HG03135 (cell line): ENCODE data around the gene RGL1.

Source experiments
- ATAC-seq: cut with Tn5 transposase; IDR thresholded peaks from one replicate; pipeline ENCODE4 v1.9.1; 2021; ENCODE audit warnings: mild to moderate bottlenecking, moderate library complexity; ENCODE audit not compliant: unreplicated experiment

RGL1 gene

DNA sequence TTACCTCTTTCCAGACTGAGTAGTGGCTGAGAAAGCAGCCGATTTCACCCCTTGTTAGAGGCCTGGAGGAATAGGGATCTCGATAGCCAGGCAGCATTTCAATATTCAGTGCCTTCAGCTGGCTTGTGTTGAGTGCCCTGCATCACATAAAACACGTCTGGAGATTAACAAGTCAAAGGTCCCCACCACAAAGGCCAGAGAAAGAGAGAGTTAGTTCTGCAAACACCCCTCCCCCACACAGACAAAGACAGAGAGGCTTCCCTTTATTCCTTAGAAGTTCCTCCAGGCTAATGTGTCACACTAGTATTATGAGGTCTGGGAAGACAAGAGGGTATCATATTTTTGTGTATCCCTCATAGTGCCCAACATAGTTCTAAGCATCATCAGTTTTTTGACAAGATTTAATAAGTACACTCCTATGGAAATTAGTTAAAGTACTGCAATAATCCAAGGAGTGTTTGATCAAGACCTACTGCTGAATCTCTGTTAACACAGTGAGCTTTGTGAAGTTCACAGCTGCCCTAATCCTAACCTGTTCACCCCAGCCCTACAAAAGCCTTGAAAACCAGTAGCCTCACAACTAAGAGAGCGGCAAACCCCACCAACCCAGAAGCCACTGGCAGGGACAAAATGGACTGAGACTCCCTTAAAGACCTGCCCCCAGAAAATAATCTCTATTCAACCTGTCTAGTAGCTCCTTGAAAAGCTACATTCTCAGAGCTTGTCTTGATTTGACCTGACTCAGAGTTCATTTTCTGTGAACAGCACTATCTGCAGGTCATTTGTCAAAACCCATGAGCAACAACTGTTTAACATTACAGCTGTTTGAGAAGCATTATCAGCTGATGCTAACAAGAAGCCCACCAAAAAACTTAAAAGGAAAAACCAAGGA lies 140.8 kb downstream of the RGL1 start:
- ATAC-seq = no peak

DNA sequence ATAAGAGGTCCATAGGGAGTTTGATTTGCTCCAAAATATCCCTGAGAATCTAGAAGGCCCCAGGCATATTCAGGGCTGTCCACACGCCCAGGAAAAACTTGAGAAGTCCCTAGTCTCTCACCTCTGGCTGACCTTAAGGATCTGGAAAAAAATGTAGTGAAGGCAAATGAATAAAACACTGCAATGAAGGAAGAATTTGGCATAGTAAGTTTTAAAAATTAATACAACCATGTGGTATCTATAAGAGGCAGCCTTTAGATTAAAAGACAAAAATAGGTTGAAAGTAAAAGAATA lies 141.3 kb downstream of the RGL1 start:
- ATAC-seq = no peak

DNA sequence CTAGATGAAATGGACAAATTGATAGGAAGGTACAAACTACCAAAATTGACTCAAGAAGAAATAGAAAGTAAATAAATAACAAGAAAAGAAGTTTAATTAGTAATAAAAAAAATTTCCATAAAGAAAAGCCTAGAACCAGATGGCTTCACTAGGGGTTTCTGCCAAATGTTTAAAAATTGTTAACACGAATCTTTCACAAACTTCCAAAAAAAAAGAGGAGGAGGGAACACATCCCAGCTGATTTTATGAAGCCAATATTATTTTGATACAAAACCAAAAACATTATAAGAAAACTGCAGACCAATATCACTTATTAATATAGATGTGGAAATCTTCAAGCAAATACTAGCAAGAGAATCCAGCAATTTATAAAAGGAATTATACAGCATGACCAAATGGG lies 143.1 kb downstream of the RGL1 start:
- no peak for ATAC-seq

DNA sequence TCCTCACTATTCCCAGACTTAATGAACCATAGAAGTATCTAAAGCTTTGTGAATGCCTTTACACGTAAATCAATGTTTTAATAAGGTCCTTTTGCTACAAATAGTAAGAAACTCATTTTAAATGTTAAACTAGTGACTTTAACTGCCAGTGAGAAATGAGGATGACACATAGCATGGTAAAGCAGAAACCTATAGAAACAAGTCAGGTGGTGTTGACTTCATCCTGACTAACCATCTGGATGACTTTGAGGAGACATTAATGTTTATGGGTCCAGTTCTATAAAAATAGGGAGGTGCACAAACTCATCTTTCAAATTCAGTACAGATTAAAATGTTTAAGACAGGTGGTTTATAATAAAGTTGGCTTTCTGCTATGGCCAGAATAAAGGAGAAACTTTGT lies 147.2 kb downstream of the RGL1 start:
- no peak for ATAC-seq

- no peak for ATAC-seq
Measured at GRCh38 chr1:183953031-183953430, 148.1 kb downstream of the RGL1 start.

DNA sequence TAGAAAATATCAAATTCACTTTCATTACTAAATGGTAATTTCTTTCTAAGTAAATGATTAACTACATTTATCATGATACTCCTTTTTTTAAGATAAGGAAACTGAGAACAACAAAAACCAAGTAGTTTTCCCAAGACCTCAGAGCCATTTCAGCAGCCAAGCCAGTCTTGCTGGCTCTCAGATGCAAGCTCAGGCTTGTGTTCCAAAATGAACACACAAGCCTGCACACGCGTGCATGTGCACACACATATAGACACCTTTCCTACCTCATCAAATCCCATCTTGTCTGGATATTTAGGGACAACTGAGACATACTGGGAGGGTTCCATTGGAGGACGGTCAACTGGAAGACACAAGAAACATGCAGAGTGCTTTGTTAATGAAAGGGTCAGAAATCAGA lies 149.6 kb downstream of the RGL1 start:
- no peak for ATAC-seq

GRCh38 chr1:183956559-183957188 lies 151.8 kb downstream of the RGL1 start:
- peak; percentile 99 for ATAC-seq

- ATAC-seq = no peak
Measured at GRCh38 chr1:183957216-183957830, 152.4 kb downstream of the RGL1 start.

DNA sequence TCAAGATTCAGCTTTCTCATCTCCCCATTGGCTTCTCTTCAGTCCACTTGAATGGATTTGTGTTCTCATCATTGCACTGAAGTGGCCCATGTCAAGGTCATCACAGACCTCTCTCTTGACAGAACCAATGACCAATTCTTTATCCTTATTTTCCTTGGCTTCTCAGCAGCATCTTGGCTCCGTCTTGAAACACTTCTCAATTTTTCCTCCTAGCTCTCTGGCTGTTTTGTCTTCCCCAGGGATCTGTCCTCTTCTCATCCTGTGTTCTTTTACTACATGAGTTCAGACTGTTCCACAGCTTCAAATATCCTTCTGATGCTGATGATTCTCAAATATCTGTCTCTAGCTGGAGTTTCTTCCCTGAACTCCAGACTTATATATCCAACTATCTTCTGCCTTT lies 154.0 kb downstream of the RGL1 start:
- ATAC-seq = no peak

DNA sequence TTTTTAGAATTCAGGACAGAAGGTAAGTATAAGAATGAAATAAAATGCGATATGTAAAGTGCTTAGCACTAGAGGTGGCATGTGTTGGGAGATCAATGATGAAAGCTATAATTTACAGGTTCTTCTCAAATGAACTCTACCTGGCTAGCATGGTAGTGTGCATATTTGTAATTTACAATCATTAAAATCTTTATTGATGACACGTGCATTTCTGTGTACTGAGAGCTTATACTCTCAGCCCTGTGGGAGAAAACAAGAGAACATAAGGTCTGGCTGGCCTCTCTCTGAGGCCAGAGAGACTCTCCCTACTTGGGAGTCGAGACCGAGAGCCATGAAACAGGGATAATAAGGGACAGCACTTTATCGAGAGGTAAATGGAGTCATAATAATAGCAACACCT lies 156.2 kb downstream of the RGL1 start:
- no peak for ATAC-seq

DNA sequence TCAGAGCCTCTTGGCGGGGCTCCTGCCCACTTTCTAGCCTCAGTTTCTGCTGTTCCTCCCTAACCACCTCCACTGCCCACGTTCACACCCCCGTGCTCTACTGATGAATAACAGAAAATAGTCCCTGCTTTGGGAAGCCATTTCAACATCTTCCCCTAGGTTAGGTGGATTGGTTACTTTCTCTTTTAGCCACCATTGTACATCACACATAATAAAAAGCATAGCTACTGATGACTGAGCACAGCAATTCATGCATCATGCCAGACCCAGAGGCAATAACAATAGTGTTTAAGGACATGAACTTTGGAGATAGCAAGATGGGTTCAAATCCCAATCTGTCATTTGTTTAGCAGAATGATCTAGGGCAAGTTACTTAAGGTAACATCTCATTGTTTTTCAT lies 158.0 kb downstream of the RGL1 start:
- ATAC-seq = no peak

- no peak for ATAC-seq
Measured at GRCh38 chr1:183965726-183966125, 160.8 kb downstream of the RGL1 start.

GRCh38 chr1:183966487-183966886 lies 161.6 kb downstream of the RGL1 start:
- ATAC-seq = no peak

GRCh38 chr1:183967914-183968313 lies 163.0 kb downstream of the RGL1 start:
- no peak for ATAC-seq

DNA sequence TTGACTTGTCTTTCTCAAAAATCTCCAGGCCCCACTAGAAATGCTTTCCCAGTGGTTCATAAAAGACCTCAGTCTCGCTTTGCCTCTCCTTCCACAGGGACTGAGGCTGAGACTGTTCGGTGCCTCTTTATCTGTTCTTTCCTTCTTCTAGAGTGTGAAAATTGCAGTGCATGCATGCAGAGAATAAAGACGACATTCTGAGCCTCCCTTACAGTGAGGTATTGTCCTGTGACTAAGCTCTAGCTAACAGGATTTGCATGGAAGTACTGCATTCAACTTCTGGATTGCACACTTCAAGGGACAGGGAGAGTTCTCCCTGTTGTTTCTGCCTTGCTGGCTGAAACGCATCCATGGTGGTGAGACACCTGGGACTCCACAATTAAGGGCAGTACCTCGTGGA lies 163.5 kb downstream of the RGL1 start:
- no peak for ATAC-seq

DNA sequence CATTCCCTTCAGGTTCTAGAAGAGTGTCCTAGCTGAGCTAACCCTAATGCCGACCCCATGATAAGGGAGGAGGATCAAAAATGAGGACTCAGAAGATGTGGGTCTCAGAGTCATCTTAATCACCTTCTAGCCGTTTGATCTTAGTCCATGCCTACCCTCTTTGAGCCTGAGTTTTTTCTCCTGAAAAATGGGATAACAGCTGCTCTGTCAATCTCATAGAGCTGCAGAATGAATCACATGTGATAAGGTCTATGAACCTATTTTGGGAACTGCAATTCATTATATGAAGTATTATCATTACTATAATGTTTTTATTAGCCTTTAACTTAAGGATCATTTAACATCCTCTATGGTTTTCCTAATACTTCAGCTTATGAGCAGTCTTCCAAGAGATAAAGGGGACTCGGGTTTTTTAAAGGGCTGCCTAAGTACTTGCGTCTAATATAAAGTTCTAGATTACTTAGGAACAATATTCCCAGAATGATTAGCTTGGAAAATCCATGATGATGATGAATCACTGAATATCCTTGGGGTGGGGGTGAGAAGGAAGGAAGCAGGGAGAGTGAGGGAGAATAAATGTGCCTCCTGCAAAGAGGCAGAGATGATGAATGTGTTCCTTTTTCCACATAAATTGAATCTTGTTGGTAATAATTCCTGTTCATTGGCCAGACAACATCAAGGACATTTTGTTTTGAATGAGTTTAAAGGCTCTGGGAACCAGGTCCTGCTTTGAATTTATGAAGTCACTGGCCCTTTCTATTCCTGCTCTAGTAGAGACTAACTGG lies 165.8 kb downstream of the RGL1 start:
- ATAC-seq = no peak

DNA sequence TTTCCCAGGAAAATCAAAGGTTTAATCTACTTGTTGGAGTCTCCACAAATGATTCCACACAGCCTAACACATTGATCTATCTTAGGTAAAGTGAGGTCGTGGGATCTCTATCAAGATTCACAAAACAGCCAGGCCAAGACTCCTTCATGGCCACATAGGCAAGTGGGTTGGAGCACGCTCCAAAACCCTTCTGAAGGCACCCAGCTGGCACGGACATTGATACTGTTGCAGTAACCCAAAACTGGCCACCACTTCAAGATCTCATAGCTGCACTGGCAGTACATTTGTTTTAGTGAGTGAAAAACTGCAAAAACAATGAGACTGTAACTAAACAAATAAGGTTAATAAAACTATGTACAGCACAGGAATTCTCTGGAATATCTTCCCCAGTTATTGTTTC lies 170.7 kb downstream of the RGL1 start:
- no peak for ATAC-seq

GRCh38 chr1:183977717-183978116 lies 172.8 kb downstream of the RGL1 start:
- ATAC-seq = no peak
